ENCODE results near the gene SUSD2.

Gene SUSD2

DNA sequence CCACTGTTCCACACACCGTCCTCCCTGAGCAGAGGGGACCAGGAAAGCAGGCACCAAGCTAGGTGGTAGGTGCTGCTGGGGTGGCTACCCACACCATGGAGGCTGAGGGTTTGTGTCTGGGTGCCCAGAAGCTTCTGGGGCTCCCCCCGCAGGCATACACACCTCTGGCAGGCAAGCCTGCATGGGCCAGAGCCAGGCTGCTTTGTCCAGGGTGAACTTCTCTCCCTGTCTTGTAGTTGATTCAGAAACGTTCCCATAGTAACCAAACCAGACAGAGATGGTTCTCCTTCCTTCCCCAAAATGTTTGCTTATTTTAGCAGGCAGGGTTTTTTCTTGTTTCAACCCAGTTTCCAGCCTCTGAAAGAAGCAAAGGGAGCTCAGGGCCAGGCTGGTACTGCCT is 40.9 kb upstream of the SUSD2 start:
- H3K4me3 ChIP-seq (ENCODE audit: low read length) = no peak overlapping the region
- TF ChIP-seq, protein P1, sequence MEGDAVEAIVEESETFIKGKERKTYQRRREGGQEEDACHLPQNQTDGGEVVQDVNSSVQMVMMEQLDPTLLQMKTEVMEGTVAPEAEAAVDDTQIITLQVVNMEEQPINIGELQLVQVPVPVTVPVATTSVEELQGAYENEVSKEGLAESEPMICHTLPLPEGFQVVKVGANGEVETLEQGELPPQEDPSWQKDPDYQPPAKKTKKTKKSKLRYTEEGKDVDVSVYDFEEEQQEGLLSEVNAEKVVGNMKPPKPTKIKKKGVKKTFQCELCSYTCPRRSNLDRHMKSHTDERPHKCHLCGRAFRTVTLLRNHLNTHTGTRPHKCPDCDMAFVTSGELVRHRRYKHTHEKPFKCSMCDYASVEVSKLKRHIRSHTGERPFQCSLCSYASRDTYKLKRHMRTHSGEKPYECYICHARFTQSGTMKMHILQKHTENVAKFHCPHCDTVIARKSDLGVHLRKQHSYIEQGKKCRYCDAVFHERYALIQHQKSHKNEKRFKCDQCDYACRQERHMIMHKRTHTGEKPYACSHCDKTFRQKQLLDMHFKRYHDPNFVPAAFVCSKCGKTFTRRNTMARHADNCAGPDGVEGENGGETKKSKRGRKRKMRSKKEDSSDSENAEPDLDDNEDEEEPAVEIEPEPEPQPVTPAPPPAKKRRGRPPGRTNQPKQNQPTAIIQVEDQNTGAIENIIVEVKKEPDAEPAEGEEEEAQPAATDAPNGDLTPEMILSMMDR (conservative IDR thresholded peaks at IDR 0.05; ENCODE audit: low read depth, low read length) = no peak
- DNase-seq (ENCODE audit: low read depth) = no peak

DNA sequence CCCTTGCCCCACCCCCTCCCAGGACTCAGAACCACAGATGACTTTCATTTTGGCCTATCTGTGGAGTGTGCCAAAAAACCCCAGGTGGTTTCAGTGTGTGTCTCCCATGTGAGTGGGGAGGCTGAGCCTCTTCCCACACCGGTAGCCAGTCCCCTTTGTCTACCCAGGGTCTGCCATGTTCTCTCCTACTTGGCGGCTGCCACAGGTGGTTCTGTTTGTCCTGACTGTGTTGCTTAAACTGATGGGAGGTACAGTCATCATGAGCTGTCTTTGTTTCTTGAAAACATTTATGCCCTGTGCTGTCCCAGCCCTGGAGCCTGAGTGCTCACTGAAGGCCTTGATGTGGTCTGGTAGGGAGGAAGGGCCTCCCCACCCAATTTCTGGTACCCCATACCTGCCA is 39.7 kb upstream of the SUSD2 start:
- H3K4me3 ChIP-seq (ENCODE audit: low read length) = no peak overlapping the region
- TF ChIP-seq, protein P1 (conservative IDR thresholded peaks at IDR 0.05; ENCODE audit: low read depth, low read length) = no peak
- DNase-seq (ENCODE audit: low read depth) = no peak

GRCh38 chr22:24142241-24142640 is 39.0 kb upstream of the SUSD2 start:
- H3K4me3 ChIP-seq (ENCODE audit: low read length) = no peak overlapping the region
- TF ChIP-seq, protein P1 (conservative IDR thresholded peaks at IDR 0.05; ENCODE audit: low read depth, low read length) = no peak
- DNase-seq (ENCODE audit: low read depth) = no peak

- DNase-seq (ENCODE audit: low read depth) = no peak
- TF ChIP-seq, protein P1 (conservative IDR thresholded peaks at IDR 0.05; ENCODE audit: low read depth, low read length) = no peak
- no peak overlapping the region for H3K4me3 ChIP-seq (ENCODE audit: low read length)
These were observed 38.5 kb upstream of the SUSD2 start for GRCh38 chr22:24142831-24143230.

- TF ChIP-seq, protein P1 (conservative IDR thresholded peaks at IDR 0.05; ENCODE audit: low read depth, low read length) = no peak
These were observed 37.1 kb upstream of the SUSD2 start for GRCh38 chr22:24144056-24144777.

DNA sequence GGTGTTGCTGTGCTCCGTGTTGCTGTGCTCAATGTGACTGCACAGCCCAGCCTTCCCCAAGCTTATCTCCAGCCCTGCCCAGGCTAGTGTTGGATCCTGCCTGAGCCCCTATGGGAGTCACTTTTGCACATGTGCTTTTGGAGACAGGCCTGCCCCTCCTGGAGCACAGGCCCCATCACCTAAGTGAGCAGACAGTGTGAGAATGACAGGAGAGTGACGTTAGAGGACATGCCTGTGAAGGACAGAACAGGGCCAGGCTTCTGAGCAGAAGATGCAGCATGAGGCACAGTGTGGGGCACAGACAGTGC is 36.6 kb upstream of the SUSD2 start:
- TF ChIP-seq, protein P1 (conservative IDR thresholded peaks at IDR 0.05; ENCODE audit: low read depth, low read length) = no peak
- no peak for DNase-seq (ENCODE audit: low read depth)

More at GRCh38 chr22:24144056-24144777, 37.1 kb upstream of the SUSD2 start:
- no peak overlapping the region for H3K4me3 ChIP-seq (ENCODE audit: low read length)
- no peak for DNase-seq (ENCODE audit: low read depth)

DNA sequence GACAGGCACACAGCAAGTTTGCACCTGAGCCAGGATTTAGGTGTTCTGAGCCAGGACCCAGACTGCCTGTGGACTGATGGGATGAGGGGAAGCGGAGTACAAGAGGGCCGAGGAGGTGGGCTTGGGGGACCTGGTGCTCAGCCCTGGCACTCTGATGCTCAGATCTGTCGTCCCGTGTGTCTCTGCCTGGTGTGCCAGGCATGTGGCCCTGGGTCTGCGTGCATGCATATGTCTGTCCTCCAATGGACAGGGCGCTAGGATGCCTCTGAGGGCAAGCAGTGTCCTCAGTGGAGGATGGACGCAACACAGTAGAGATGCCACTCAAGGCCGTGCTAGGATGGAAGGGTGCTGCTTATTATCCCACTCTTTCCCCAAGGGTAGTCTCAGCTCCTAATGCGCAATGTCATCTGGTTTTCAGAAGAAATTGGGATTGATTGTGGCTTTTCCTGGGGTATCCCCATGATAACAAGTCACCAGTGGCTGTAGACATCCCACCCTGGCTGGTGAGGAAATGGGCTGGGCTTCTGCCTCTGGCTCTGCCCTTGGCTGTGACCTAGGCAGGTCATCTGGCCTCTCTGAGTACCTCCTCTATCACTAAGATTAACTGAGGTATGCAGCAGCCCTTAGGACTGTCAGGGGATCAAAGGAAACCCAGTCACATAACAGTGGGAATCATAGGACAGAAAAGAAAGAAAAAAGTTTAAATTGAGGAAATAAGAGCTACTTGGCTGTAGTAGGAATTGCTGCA is 35.7 kb upstream of the SUSD2 start:
- TF ChIP-seq, protein P1 (conservative IDR thresholded peaks at IDR 0.05; ENCODE audit: low read depth, low read length) = no peak
- no peak overlapping the region for H3K4me3 ChIP-seq (ENCODE audit: low read length)
- DNase-seq (ENCODE audit: low read depth) = no peak

More for the DNA sequence above, 36.6 kb upstream of the SUSD2 start:
- no peak overlapping the region for H3K4me3 ChIP-seq (ENCODE audit: low read length)
